ENCODE data around the gene F7.

DNA sequence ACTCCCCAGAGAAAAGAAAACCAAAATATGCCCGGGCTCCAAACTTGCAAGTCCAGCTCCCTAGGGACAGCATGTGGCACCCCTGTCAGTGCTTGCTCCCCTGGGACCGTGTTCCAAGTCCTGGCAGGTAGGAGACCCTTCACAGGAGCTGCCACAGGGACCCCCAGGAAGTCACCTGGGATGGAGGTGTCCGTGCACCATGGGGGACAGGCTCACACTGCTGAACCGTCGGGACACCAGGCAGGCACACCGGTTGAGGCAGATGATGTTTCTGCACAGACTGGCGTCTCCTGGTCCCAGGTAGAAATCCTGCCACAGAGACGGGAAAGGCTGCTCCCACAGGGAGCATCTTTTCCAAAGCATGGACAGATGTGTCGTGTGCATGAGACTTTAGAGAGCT is 41.2 kb downstream of the F7 start:
- TF ChIP-seq RAD21 (IDR thresholded peaks at IDR 0.05; ENCODE audit: low read depth) (no peak), EP300 (IDR thresholded peaks at IDR 0.05; ENCODE audit: borderline replicate concordance) (no peak), ZBTB7A (IDR thresholded peaks at IDR 0.05; ENCODE audit: low read depth) (no peak), TEAD4 (IDR thresholded peaks at IDR 0.05) (no peak), FOXM1 (IDR thresholded peaks at IDR 0.05; ENCODE audit: borderline replicate concordance, low read depth) (no peak), EGR1 (IDR thresholded peaks at IDR 0.05) (no peak), TAF1 (IDR thresholded peaks at IDR 0.05; ENCODE audit: low read depth) (no peak), YY1 (IDR thresholded peaks at IDR 0.05; ENCODE audit: low read depth) (no peak), CREB1 (IDR thresholded peaks at IDR 0.05; ENCODE audit: low read depth) (no peak), NFIC (IDR thresholded peaks at IDR 0.05) (no peak)
- TF ChIP-seq, protein P1, sequence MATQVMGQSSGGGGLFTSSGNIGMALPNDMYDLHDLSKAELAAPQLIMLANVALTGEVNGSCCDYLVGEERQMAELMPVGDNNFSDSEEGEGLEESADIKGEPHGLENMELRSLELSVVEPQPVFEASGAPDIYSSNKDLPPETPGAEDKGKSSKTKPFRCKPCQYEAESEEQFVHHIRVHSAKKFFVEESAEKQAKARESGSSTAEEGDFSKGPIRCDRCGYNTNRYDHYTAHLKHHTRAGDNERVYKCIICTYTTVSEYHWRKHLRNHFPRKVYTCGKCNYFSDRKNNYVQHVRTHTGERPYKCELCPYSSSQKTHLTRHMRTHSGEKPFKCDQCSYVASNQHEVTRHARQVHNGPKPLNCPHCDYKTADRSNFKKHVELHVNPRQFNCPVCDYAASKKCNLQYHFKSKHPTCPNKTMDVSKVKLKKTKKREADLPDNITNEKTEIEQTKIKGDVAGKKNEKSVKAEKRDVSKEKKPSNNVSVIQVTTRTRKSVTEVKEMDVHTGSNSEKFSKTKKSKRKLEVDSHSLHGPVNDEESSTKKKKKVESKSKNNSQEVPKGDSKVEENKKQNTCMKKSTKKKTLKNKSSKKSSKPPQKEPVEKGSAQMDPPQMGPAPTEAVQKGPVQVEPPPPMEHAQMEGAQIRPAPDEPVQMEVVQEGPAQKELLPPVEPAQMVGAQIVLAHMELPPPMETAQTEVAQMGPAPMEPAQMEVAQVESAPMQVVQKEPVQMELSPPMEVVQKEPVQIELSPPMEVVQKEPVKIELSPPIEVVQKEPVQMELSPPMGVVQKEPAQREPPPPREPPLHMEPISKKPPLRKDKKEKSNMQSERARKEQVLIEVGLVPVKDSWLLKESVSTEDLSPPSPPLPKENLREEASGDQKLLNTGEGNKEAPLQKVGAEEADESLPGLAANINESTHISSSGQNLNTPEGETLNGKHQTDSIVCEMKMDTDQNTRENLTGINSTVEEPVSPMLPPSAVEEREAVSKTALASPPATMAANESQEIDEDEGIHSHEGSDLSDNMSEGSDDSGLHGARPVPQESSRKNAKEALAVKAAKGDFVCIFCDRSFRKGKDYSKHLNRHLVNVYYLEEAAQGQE (IDR thresholded peaks at IDR 0.05; ENCODE audit: low read depth), result no peak
- TF ChIP-seq, protein P2, sequence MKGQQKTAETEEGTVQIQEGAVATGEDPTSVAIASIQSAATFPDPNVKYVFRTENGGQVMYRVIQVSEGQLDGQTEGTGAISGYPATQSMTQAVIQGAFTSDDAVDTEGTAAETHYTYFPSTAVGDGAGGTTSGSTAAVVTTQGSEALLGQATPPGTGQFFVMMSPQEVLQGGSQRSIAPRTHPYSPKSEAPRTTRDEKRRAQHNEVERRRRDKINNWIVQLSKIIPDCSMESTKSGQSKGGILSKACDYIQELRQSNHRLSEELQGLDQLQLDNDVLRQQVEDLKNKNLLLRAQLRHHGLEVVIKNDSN (IDR thresholded peaks at IDR 0.05), result no peak
- TF ChIP-seq, protein P3, sequence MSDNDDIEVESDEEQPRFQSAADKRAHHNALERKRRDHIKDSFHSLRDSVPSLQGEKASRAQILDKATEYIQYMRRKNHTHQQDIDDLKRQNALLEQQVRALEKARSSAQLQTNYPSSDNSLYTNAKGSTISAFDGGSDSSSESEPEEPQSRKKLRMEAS (IDR thresholded peaks at IDR 0.05), result no peak

All from Ishikawa (cell line).